IMR-90 (cell line): ENCODE measurements around the gene B3GAT1. TPM values are rescaled to one million over a fixed set of nuclear protein-coding genes. Genes with fewer than 3 reads are reported as not detected.

Experiments
- ATAC-seq: fragments of 200-7000 bp; cut with Tn5 transposase; 2 replicates; pipeline ENCODE4 v1.9.1; 2020; ENCODE audit warnings: low read depth, mild to moderate bottlenecking, moderate library complexity
- BruUV-seq: library from RNA; stranded (reverse); fragments of 400-500 nt; replicated peaks from 2 replicates; lab custom pipeline; 2021; lab: Mats Ljungman, UMichigan
- CTCF ChIA-PET: fragments of 300-600 bp; formaldehyde crosslinking; extraction: SDS; loops from one replicate; lab custom pipeline; 2021; ENCODE audit warnings: antibody characterized with exemption; lab: Yijun Ruan, JAX
- POLR2A ChIA-PET: fragments of 300-600 bp; sonication (Branson Sonifier 250); formaldehyde crosslinking; loops from one replicate; lab custom pipeline; 2022; ENCODE audit warnings: antibody characterized with exemption; ENCODE audit not compliant: unreplicated experiment; lab: Charles Lee
- DNase-seq: peaks from one replicate; pipeline ENCODE4 v3.0.0; 2013
- H2AFZ ChIP-seq: replicated peaks from 2 replicates; pipeline ENCODE3; 2013; ENCODE audit warnings: low read length, mild to moderate bottlenecking; ENCODE audit not compliant: poor library complexity
- H2AK5ac ChIP-seq: 2 replicates; pipeline ENCODE4 v1.6.1; 2013; ENCODE audit warnings: low read depth, low read length, inconsistent platforms
- H2AK9ac ChIP-seq: replicated peaks from 2 replicates; pipeline ENCODE3; 2013; ENCODE audit warnings: mild to moderate bottlenecking, low read depth, low read length, moderate library complexity; ENCODE audit not compliant: poor library complexity
- H2BK120ac ChIP-seq: 2 replicates; pipeline ENCODE4 v1.6.1; 2013; ENCODE audit warnings: low read depth, low read length, inconsistent platforms
- H2BK15ac ChIP-seq: 3 replicates; pipeline ENCODE4 v1.6.1; 2013; ENCODE audit warnings: low read depth, low read length, inconsistent platforms
- H2BK20ac ChIP-seq: 2 replicates; pipeline ENCODE4 v1.6.1; 2013; ENCODE audit warnings: low read depth, mild to moderate bottlenecking, inconsistent platforms, low read length, moderate library complexity
- H2BK5ac ChIP-seq: 2 replicates; pipeline ENCODE4 v1.6.1; 2013; ENCODE audit warnings: mild to moderate bottlenecking, low read depth, low read length, inconsistent platforms; ENCODE audit not compliant: poor library complexity, severe bottlenecking
- H3K14ac ChIP-seq: replicated peaks from 2 replicates; pipeline ENCODE4 v1.6.1; 2013; ENCODE audit warnings: low read depth, low read length, inconsistent platforms
- H3K18ac ChIP-seq: 2 replicates; pipeline ENCODE4 v1.6.1; 2013; ENCODE audit warnings: low read depth, low read length, control low read depth
- H3K23ac ChIP-seq: 2 replicates; pipeline ENCODE4 v1.6.1; 2013; ENCODE audit warnings: low read depth, low read length, inconsistent platforms
- H3K27ac ChIP-seq: 2 replicates; pipeline ENCODE4 v1.5.1; 2013; ENCODE audit warnings: mild to moderate bottlenecking, control low read depth, low read length; ENCODE audit not compliant: insufficient read depth
- H3K27me3 ChIP-seq: 2 replicates; pipeline ENCODE4 v1.6.1; 2013; ENCODE audit warnings: low read length; ENCODE audit not compliant: control insufficient read depth, insufficient read depth
- H3K36me3 ChIP-seq: 2 replicates; pipeline ENCODE4 v1.6.1; 2013; ENCODE audit warnings: low read length, mixed read lengths; ENCODE audit not compliant: control insufficient read depth, insufficient read depth
- H3K4ac ChIP-seq: 2 replicates; pipeline ENCODE4 v1.6.1; 2013; ENCODE audit warnings: low read depth, low read length, inconsistent platforms
- H3K4me1 ChIP-seq: 2 replicates; pipeline ENCODE4 v1.6.1; 2013; ENCODE audit warnings: low read length, mixed read lengths; ENCODE audit not compliant: control insufficient read depth, insufficient read depth
- H3K4me2 ChIP-seq: 2 replicates; pipeline ENCODE4 v1.6.1; 2013; ENCODE audit warnings: low read depth, mild to moderate bottlenecking, control low read depth, low read length, moderate library complexity
- H3K4me3 ChIP-seq: 2 replicates; pipeline ENCODE4 v1.5.1; 2013; ENCODE audit warnings: low read depth, mild to moderate bottlenecking, control low read depth, low read length, moderate library complexity; ENCODE audit not compliant: insufficient read depth
- H3K56ac ChIP-seq: 2 replicates; pipeline ENCODE4 v1.6.1; 2013; ENCODE audit warnings: low read length, inconsistent platforms; ENCODE audit not compliant: insufficient read depth; ENCODE audit errors: extremely low read depth
- H3K79me1 ChIP-seq, 2 experiments: 2 replicates each; pipeline ENCODE4 v1.6.1; 2013; ENCODE audit warnings: low read length in 2 of 2, inconsistent platforms in 1 of 2, low read depth in 1 of 2
- H3K9ac ChIP-seq: 2 replicates; pipeline ENCODE4 v1.6.1; 2013; ENCODE audit warnings: low read depth, low read length, control low read depth
- H3K9me1 ChIP-seq: 2 replicates; pipeline ENCODE4 v1.6.1; 2013; ENCODE audit warnings: low read length, inconsistent platforms; ENCODE audit not compliant: insufficient read depth
- H3K9me3 ChIP-seq: 2 replicates; pipeline ENCODE4 v1.6.1; 2013; ENCODE audit warnings: low read length; ENCODE audit not compliant: control insufficient read depth, insufficient read depth
- H4K20me1 ChIP-seq: 2 replicates; pipeline ENCODE4 v1.6.1; 2013; ENCODE audit warnings: low read length, inconsistent platforms; ENCODE audit not compliant: insufficient read depth
- H4K5ac ChIP-seq: 2 replicates; pipeline ENCODE4 v1.6.1; 2013; ENCODE audit warnings: mild to moderate bottlenecking, low read depth, low read length, control low read depth
- H4K8ac ChIP-seq, 2 experiments: 2 replicates each; pipeline ENCODE4 v1.6.1; 2013; ENCODE audit warnings: low read depth in 2 of 2, low read length in 2 of 2, control low read depth in 1 of 2, inconsistent platforms in 1 of 2
- H4K91ac ChIP-seq: 2 replicates; pipeline ENCODE4 v1.6.1; 2013; ENCODE audit warnings: low read depth, low read length, inconsistent platforms; ENCODE audit not compliant: insufficient read depth
- BHLHE40 ChIP-seq: fragments of 150-350 bp; IDR thresholded peaks from 2 replicates; pipeline ENCODE4 v1.6.1; 2016; ENCODE audit warnings: mild to moderate bottlenecking, low read depth, low read length
- CEBPB ChIP-seq: IDR thresholded peaks from 2 replicates; pipeline ENCODE4 v1.6.1; 2012; ENCODE audit warnings: low read depth, low read length, improper control_type of control experiment
- ELK1 ChIP-seq: fragments of 150-350 bp; IDR thresholded peaks from 2 replicates; pipeline ENCODE4 v1.6.1; 2016; ENCODE audit warnings: low read depth, mild to moderate bottlenecking, low read length, moderate library complexity, borderline replicate concordance
- MAFK ChIP-seq: IDR thresholded peaks from 2 replicates; pipeline ENCODE4 v1.6.1; 2012; ENCODE audit warnings: low read depth, low read length, improper control_type of control experiment
- MXI1 ChIP-seq: IDR thresholded peaks from 2 replicates; pipeline ENCODE4 v1.6.1; 2012; ENCODE audit warnings: low read depth, mild to moderate bottlenecking, low read length, moderate library complexity, borderline replicate concordance
- NFE2L2 ChIP-seq: fragments of 150-350 bp; IDR thresholded peaks from 2 replicates; pipeline ENCODE4 v1.6.1; 2016; ENCODE audit warnings: low read depth, mild to moderate bottlenecking, low read length
- RFX5 ChIP-seq: IDR thresholded peaks from 2 replicates; pipeline ENCODE4 v1.8.0; 2012; ENCODE audit warnings: low read depth, mild to moderate bottlenecking, low read length, moderate library complexity
- SMC3 ChIP-seq: fragments of 150-350 bp; IDR thresholded peaks from 2 replicates; pipeline ENCODE4 v1.6.1; 2016; ENCODE audit warnings: low read depth, mild to moderate bottlenecking, antibody characterized with exemption, low read length, moderate library complexity
- WGBS, 2 experiments: methylation state at CpG; one replicate each; pipeline versions ENCODE4 v1.1.5 to v1.1.7; 2013; ENCODE audit warnings: missing lambda C conversion rate in 2 of 2; ENCODE audit not compliant: insufficient read length in 1 of 2; ENCODE audit errors: extremely low coverage in 2 of 2; 5-methylcytosine and 5-hydroxymethylcytosine counted together
- dilution Hi-C: fragments of 300-500 bp; cut with HindIII; formaldehyde crosslinking; loops from one replicate; pipeline ENCODE4 v1.14.3; 2018; ENCODE audit warnings: low sequenced_read_pairs; ENCODE audit not compliant: unreplicated experiment
- in situ Hi-C: fragments of 300-500 bp; cut with MboI; formaldehyde crosslinking; loops from 3 replicates; pipeline ENCODE4 v1.14.3; 2019; ENCODE audit warnings: low sequenced_read_pairs, inconsistent platforms, mixed read lengths
- intact Hi-C: fragments of 100-400 bp; cut with micrococcal nuclease; formaldehyde crosslinking; loops from 2 replicates; pipeline ENCODE4 v1.10.0; 2022
- polyA plus RNA-seq, 3 experiments: library from polyadenylated mRNA; depleted of rRNA; stranded (reverse); fragments of >200 nt; gene quantifications; 2 replicates each; pipeline ENCODE4 v1.2.3, GENCODE V29; 2012; ENCODE audit warnings: low replicate concordance in 1 of 3
- total RNA-seq: library from RNA; depleted of rRNA; stranded (reverse); fragments of >200 nt; gene quantifications from 2 replicates; pipeline ENCODE4 v1.2.3, GENCODE V29; 2012
- TF ChIP-seq, protein P1 (sequence below): conservative IDR thresholded peaks from 2 replicates; pipeline ENCODE4 v1.5.1; 2012; ENCODE audit warnings: mild to moderate bottlenecking, low read depth, low read length, improper control_type of control experiment
- TF ChIP-seq, protein P2 (sequence below): fragments of 150-350 bp; IDR thresholded peaks from 2 replicates; pipeline ENCODE4 v1.6.1; 2017; ENCODE audit warnings: mild to moderate bottlenecking, antibody characterized with exemption, low read length, low read depth

B3GAT1 gene
- total and polyA plus RNA-seq, 2 of the 4 experiments (the other 2 are of a cell fraction), result not detected

- no peaks in the 10 kb centered on the region for H3K79me1 ChIP-seq
- H3K23ac ChIP-seq, result no peak overlapping the region
- no peak for ATAC-seq
- no peak overlapping the region for H3K27ac ChIP-seq
- ChIA-PET POLR2A (no interaction called here), CTCF (no interaction called here)
- in situ Hi-C loops (no loop called here), intact Hi-C loops (no loop called here), dilution Hi-C loops (no loop called here)
- H2AFZ ChIP-seq, result no peak overlapping the region
- no peak overlapping the region for H3K4me2 ChIP-seq
- H3K27me3 ChIP-seq, result no peaks in the 10 kb centered on the region
- peaks cover 50% of the 10 kb centered on the region for H3K9me3 ChIP-seq
- H3K18ac ChIP-seq, result no peak overlapping the region
- no peak overlapping the region for H4K5ac ChIP-seq
- H2AK5ac ChIP-seq, result no peak overlapping the region
- TF ChIP-seq, protein P1, sequence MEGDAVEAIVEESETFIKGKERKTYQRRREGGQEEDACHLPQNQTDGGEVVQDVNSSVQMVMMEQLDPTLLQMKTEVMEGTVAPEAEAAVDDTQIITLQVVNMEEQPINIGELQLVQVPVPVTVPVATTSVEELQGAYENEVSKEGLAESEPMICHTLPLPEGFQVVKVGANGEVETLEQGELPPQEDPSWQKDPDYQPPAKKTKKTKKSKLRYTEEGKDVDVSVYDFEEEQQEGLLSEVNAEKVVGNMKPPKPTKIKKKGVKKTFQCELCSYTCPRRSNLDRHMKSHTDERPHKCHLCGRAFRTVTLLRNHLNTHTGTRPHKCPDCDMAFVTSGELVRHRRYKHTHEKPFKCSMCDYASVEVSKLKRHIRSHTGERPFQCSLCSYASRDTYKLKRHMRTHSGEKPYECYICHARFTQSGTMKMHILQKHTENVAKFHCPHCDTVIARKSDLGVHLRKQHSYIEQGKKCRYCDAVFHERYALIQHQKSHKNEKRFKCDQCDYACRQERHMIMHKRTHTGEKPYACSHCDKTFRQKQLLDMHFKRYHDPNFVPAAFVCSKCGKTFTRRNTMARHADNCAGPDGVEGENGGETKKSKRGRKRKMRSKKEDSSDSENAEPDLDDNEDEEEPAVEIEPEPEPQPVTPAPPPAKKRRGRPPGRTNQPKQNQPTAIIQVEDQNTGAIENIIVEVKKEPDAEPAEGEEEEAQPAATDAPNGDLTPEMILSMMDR, result no peak
- TF ChIP-seq, protein P2, sequence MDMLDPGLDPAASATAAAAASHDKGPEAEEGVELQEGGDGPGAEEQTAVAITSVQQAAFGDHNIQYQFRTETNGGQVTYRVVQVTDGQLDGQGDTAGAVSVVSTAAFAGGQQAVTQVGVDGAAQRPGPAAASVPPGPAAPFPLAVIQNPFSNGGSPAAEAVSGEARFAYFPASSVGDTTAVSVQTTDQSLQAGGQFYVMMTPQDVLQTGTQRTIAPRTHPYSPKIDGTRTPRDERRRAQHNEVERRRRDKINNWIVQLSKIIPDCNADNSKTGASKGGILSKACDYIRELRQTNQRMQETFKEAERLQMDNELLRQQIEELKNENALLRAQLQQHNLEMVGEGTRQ, result no peak
- TF ChIP-seq CEBPB (no peak), ELK1 (no peak), MXI1 (no peak), BHLHE40 (no peak), MAFK (no peak), NFE2L2 (no peak), SMC3 (no peak), RFX5 (no peak)
- H2AK9ac ChIP-seq, result no peak overlapping the region
- H3K4ac ChIP-seq, result no peak overlapping the region
- no TSS peak for BruUV-seq
- no peak overlapping the region for H4K91ac ChIP-seq
- WGBS, 2 experiments, result no CpG with 5 or more reads among the region's 7 CpGs
- no peak overlapping the region for H3K56ac ChIP-seq
- no peak overlapping the region for H4K8ac ChIP-seq
- H3K4me1 ChIP-seq, result no peaks in the 10 kb centered on the region
- H2BK15ac ChIP-seq, result no peak overlapping the region
- DNase-seq, result no peak
- no peak overlapping the region for H2BK20ac ChIP-seq
- no peak overlapping the region for H3K4me3 ChIP-seq
- H2BK120ac ChIP-seq, result no peak overlapping the region
- H3K14ac ChIP-seq, result no peak overlapping the region
- no peaks in the 10 kb centered on the region for H4K20me1 ChIP-seq
- H3K36me3 ChIP-seq, result no peaks in the 10 kb centered on the region
- no peaks in the 10 kb centered on the region for H3K9me1 ChIP-seq
- no peak overlapping the region for H2BK5ac ChIP-seq
- no peak overlapping the region for H3K9ac ChIP-seq
These were observed 38.1 kb upstream of the B3GAT1 start for GRCh38 chr11:134450186-134450585.
